Suppressor macrophage treated with lipopolysaccharide for 1 hour (primary cell): ENCODE measurements around the gene MRPL23.

Experiments used
- DNase-seq, 3 donors: peaks; one replicate each; pipeline ENCODE4 v3.0.0-alpha.2; 2020 to 2022

The MRPL23 gene

DNA sequence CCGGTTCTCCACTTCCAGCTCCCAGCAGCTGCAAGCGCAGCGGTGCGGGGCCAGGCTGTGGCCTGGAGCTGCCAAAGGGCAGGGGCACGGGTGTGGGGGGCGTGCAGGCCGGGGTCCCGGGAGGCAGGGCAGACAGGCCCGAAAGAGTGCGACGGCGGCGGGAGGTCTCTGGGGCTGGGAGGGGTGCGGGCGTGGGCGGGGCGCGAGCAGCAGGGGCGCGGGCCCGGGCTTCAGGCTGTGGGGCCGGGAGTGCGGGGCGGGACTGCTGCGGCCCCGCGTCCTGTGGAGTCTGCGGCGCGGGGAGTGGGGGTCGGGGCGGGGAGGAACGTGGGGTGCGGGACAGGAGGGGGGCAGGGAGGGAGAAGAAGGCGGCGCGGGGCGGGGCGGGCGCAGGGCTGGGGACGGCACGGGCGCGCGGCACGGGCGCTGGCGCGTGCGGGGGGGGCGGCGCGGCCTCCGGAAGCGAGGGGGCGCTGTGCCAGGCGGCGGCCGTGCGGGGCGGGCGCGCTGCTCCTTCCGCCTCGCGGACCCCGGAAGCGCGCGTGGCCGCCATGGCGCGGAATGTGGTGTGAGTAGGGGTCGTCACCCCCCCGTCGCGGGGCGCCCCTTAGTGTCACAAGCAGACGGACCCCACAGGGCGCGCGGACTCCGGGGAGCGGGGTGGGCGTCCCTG is at the start of gene MRPL23:
Gene MRPL23 (plus strand): TSS at position 521 of the 673 bp plus-strand sequence. CDS start 31 bp downstream, at position 552.
- DNase-seq, result no peak

GRCh38 chr11:1899090-1899489 is 48.0 kb upstream of the MRPL23 start:
- no peak for DNase-seq

DNA sequence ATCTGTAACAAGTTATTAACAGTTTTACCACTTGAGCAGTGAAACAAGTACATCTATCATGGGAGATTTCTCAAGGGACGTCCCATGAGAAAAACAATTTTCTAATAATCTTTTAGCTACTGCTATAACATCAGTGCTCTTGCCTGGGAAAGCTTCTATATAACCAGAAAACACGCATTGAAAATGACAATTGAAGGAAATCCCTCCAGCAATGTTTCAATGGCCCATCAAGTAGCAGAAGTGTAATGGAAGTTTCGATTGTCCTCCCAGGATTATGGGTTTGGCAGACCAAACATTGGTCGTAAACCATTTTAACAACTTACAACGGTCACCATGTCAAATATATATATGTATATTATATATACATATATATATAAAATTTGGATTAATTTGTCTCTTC is 47.4 kb upstream of the MRPL23 start:
- DNase-seq, result no peak

- peak in 1 of 3 donors; percentile 38 for DNase-seq
Measured at GRCh38 chr11:1906181-1906580, 41.0 kb upstream of the MRPL23 start.

GRCh38 chr11:1906611-1907423 is 40.3 kb upstream of the MRPL23 start:
- no peak for DNase-seq

- DNase-seq, result no peak
Measured at GRCh38 chr11:1908618-1909017, 38.5 kb upstream of the MRPL23 start.

DNA sequence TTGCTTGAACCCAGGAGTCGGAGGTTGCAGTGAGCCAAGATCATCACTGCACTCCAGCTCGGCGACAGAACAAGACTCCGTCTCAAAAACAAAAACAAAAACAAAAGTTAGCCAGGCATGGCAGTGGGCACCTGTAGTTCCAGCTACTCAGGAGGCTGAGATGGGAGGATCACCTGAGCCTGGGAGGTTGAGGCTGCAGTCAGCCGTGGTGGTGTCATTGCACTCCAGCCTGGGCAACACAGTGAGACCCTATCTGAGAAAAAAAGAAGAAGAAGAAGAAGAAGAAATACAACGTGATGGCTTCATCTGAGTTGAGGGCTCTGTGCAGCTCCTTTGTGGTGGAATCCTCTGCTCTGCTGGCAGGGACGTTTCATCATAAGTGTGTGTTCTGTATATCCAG is 37.6 kb upstream of the MRPL23 start:
- no peak for DNase-seq

- peak; percentile 31 to 70 (median 68) for DNase-seq
Measured at GRCh38 chr11:1912289-1912878, 34.7 kb upstream of the MRPL23 start.

DNA sequence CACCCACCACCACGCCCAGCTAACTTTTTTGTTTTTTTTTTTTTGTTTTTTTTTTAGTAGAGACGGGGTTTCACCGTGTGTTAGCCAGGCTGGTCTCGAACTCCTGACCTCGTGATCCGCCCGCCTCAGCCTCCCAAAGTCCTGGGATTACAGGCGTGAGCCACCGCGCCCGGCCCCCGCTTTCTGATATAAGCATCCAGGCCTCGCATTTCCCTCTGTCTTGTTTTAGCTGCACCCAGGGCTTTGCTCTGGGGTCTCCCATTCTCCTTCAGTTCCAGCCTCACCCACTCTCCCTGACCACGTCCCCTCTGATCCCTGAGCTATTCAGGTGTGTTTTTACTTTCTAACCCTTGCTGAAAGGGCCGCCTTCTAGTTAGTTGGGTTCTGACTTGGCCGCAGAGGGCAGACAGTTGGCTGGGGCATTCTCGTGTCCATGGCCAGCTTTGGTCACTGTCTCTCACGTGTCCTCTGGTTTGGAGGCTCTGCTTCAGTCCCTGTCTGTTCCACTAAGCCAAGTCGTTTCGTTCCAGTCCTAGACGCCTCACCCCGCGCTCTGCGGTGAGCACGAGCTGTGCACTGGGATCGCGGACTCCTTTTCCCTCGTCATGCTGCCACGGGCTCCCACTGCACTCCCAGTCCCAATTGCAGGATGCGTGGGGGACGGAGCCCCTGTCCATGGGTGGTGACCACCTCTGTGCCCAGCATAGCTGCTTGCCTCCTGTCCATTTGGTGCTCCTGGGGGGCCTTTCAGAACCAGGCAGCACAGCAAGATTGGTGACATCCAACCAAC is 33.7 kb upstream of the MRPL23 start:
- no peak for DNase-seq

GRCh38 chr11:1915795-1916131 is 31.4 kb upstream of the MRPL23 start:
- DNase-seq, result no peak

GRCh38 chr11:1916132-1916985 is 30.8 kb upstream of the MRPL23 start:
- peak in 1 of 3 donors; percentile 29 for DNase-seq

- DNase-seq, result no peak
Measured at GRCh38 chr11:1916986-1917522, 30.1 kb upstream of the MRPL23 start.

DNA sequence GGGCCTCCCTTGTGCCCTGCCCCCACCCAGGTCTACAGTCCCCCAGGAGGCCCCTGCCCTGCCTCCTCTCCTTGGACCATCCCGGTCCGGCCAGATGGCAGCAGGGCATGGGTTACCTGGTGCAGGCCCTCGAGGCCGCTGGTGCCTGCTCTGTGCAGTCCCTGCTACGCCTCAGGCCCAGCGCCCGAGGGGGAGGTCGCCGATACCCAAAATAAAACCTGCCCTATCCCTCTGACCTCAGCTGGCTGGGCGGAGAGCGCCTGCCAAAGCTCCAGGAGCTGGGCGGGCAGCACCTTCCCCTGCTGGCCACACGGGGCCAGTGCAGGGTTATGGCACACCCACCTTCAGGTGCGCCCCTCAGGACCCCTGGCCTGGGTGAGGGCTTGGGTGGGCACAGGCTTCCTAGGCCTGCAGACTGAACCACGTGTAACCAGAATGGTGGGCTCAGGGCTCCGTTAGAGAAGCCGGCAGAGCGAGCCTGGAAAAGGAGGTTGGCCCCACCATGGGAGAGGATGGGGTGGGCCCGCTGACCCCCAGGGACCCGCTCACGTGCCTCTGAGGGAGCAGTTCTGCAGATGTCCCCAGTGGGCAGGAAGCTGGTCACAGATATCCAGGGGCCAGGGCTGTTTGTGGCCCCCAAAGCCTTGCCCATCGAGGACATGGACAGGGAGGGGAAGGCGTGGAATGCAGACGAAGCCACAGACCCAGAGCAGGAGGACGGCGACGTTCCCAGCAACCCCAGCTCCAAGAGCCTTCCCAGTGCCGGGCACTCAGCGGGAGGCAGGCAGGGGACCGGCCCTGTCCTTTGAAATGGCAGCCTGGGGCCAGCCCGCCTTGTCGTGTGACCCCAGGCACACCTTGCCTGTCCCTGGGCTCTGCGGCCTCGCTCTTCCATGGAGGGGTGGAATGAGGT is 29.4 kb upstream of the MRPL23 start:
- no peak for DNase-seq

DNA sequence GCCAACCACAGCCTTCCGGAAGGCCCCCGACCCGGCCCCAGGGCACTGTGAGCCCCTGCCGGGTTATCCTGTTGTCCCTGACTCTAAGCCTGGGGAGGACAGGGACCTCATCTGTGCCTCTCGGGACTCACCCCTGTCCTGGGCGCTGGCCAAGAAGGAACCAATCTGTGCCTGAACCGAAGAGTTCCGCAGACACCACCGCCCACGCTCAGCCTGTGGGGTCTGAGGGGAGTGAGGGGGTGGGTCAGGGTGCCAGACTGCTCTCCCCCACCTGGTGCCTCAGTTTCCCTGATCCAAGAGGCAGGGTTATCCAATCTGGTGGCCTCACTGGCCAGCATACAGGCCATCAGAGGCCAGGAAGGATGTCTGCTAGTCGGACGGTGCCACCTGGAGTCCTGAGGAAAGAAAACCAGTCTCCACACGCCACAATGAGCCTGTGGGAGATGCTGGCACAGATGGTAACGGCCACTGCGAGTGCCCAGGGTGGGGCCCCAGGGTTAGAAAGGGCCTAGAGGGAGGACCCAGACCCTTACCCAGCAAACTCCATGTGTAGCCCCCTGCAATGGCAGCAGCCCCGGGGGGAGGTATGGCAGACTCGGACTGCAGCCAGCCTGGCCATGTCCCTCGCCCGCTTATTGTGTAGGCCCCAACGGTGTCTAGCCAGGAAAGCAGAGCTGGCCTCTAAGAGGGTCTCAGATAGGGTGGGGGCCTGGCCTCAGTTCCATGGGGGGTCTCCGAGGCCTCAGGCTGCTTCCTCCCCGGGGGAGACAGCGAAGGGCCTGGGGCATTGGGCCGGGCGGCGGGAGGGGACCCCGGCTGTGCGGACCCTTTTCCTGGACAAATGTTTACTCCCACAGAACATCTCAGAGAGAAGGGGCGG is 28.5 kb upstream of the MRPL23 start:
- DNase-seq, result peak in 2 of 3 donors; percentile 22 to 26

- no peak for DNase-seq
Measured at GRCh38 chr11:1919391-1920127, 27.6 kb upstream of the MRPL23 start, which contains the start of gene TNNT3. TNNT3 (plus strand) TSS chr11:1919703; CDS start chr11:1922875, 3,172 bp downstream.

DNA sequence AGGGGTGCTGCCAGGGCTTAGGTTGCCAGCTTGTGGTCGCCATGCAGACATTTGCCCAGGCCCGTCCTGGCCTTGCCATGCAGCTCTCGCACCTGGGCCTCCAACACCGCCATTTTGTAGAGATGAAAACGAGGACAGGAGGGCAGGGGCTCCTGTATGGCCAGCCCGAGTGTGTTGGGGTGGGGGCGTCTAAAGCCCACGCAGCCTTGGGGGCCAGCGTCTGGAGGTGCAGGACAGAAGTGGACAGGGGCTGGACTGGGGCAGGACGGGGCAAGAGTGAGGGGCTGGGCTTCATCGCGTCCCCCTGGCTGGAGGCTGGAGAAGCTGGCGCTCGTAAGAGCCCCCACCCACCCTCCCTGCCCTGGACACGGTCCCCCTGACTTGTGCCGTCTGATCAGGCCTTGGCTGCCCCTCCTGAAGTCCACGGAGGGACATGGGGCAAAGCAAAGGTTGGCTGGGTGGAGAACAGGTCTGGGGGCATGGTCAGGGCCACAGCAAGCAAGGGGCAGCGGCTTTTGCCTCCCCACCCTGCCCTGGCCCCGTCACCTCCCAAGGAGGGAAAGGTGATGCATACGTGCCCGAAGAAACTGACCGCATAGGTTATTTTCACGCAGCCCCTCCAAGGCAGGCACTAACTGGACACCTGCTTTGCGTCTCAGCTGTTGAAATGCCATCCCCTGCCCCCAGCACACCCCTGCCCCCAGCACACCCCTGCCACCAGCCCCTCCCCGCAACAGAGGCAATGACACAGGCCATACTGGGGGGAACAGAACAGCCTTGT is 26.8 kb upstream of the MRPL23 start:
- no peak for DNase-seq

DNA sequence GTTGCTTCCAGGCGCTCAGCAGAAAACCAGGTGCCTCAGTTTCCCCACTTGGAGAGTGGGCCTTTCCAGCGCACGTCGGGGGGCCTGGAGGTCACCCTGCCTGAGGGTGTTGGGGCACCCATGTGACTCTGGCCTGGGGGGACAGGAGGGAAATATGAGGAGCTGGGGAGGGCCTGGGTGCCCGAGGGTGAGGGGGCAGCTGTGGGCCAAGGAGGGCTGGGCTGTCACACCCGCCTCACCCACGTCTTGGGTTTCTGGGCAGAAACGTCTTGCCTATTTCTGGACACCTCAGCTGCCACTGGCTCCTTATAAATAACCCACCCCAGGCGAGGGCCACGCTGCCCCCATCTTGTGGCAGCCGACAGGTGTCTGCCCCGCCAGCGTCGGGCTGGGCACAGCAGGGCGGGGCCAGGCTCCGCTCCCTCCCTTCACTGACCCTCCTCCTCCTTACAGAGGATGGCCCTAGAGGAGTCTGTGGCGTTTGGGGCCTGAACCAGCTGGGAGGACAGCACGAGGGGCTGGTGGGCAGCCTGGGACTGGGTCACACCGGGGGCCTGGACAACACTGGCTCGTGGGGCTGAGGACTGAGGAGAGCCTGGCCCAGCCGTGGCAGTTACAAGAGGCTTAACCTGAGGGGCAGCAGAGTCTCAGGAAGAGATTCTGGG is 26.1 kb upstream of the MRPL23 start:
- DNase-seq, result no peak
